BLaER1 treated with 17β-estradiol and CSF1 and Interleukin-3, amounts not matched to agents 10 nM and 100 nM (cell line): Measurements from ENCODE around the gene TRIB2.

Experiments
- H3K27ac ChIP-seq, 11 experiments: shearing (Covaris generic); formaldehyde crosslinking; 2 replicates each; pipeline ENCODE4 v1.8.1; 2022
- H3K27me3 ChIP-seq, 11 experiments: shearing (Covaris generic); formaldehyde crosslinking; 2 replicates each; pipeline ENCODE4 v1.8.1; 2022
- H3K36me3 ChIP-seq, 11 experiments: shearing (Covaris generic); formaldehyde crosslinking; 2 replicates each; pipeline ENCODE4 v1.8.1; 2022
- H3K4me1 ChIP-seq, 10 experiments: shearing (Covaris generic); formaldehyde crosslinking; 2 replicates each; pipeline ENCODE4 v1.8.1; 2022
- H3K4me2 ChIP-seq, 11 experiments: shearing (Covaris generic); formaldehyde crosslinking; 2 replicates each; pipeline ENCODE4 v1.8.1; 2022
- H3K4me3 ChIP-seq, 10 experiments: shearing (Covaris generic); formaldehyde crosslinking; 2 replicates each; pipeline ENCODE4 v1.8.1; 2022
- H3K9ac ChIP-seq, 11 experiments: shearing (Covaris generic); formaldehyde crosslinking; 2 replicates each; pipeline ENCODE4 v1.8.1; 2022
- H3K9me3 ChIP-seq, 11 experiments: shearing (Covaris generic); formaldehyde crosslinking; replicated peaks in 1 of 11; 2 replicates each; pipeline ENCODE4 v1.8.1; 2022
- H4K20me1 ChIP-seq, 11 experiments: shearing (Covaris generic); formaldehyde crosslinking; 2 replicates each; pipeline ENCODE4 v1.8.1; 2022
- Cebpa-rat ChIP-seq, 11 experiments: shearing (Covaris generic); IDR thresholded peaks; 2 replicates each; pipeline ENCODE4 v1.8.1; 2022

Gene TRIB2

GRCh38 chr2:12737297-12737696, 20.6 kb downstream of the TRIB2 start:
- Histone ChIP-seq H3K9ac (no peak overlapping the region), H3K4me1 (peaks cover 0 to 25% (median 13%) of the 10 kb centered on the region in 10 experiments; a peak in 17 of 20 replicates), H3K4me2 (0 out of 22 replicates have a peak overlapping the region, but pooled peaks of 1 of the 11 experiments have one; percentile 4), H3K36me3 (peaks cover 14 to 100% (median 98%) of the 10 kb centered on the region in 11 experiments; a peak in 21 of 22 replicates), H3K4me3 (no peak overlapping the region), H3K27me3 (no peaks in the 10 kb centered on the region), H4K20me1 (peaks cover 0 to 100% (median 99%) of the 10 kb centered on the region in 11 experiments; a peak in 20 of 22 replicates), H3K9me3 (no peaks in the 10 kb centered on the region), H3K27ac (peak overlapping the region in 1 of 11 experiments; percentile 2; a peak in 2 of 22 replicates)
- no peak for TF ChIP-seq Cebpa-rat (IDR thresholded peaks at IDR 0.05)

- no peak overlapping the region for H3K27ac ChIP-seq
Observed at GRCh38 chr2:12737738-12738485, 21.2 kb downstream of the TRIB2 start.

GRCh38 chr2:12739721-12740254, 23.1 kb downstream of the TRIB2 start:
- H3K9ac ChIP-seq, result no peak overlapping the region
- no peak overlapping the region for H3K4me3 ChIP-seq
- H3K9me3 ChIP-seq, result no peaks in the 10 kb centered on the region
- peaks cover 14 to 92% (median 87%) of the 10 kb centered on the region in 11 experiments; a peak in 21 of 22 replicates for H3K36me3 ChIP-seq
- H3K4me2 ChIP-seq, result no peak overlapping the region
- peaks cover 5 to 35% (median 18%) of the 10 kb centered on the region in 10 experiments; a peak in 14 of 20 replicates for H3K4me1 ChIP-seq
- H3K27ac ChIP-seq, result no peak overlapping the region
- TF ChIP-seq Cebpa-rat (IDR thresholded peaks at IDR 0.05), result no peak
- H4K20me1 ChIP-seq, result peaks cover 0 to 97% (median 86%) of the 10 kb centered on the region in 11 experiments; a peak in 17 of 22 replicates
- no peaks in the 10 kb centered on the region for H3K27me3 ChIP-seq

More at GRCh38 chr2:12737738-12738485, 21.2 kb downstream of the TRIB2 start:
- no peak for TF ChIP-seq Cebpa-rat (IDR thresholded peaks at IDR 0.05)
- Histone ChIP-seq H3K9me3 (no peaks in the 10 kb centered on the region), H3K4me1 (peaks cover 0 to 26% (median 13%) of the 10 kb centered on the region in 10 experiments; a peak in 12 of 20 replicates), H3K27me3 (no peaks in the 10 kb centered on the region), H3K9ac (no peak overlapping the region), H3K4me2 (no peak overlapping the region), H3K4me3 (no peak overlapping the region), H4K20me1 (peaks cover 0 to 100% (median 99%) of the 10 kb centered on the region in 11 experiments; a peak in 19 of 22 replicates), H3K36me3 (peaks cover 14 to 100% (median 99%) of the 10 kb centered on the region in 11 experiments; a peak in 21 of 22 replicates)

GRCh38 chr2:12741380-12741779, 24.6 kb downstream of the TRIB2 start:
- Histone ChIP-seq H3K4me1 (peaks cover 5 to 27% (median 11%) of the 10 kb centered on the region in 10 experiments; a peak in 13 of 20 replicates), H3K27me3 (no peaks in the 10 kb centered on the region), H3K9ac (no peak overlapping the region), H3K27ac (0 out of 22 replicates have a peak overlapping the region, but pooled peaks of 1 of the 11 experiments have one; percentile 18), H3K4me3 (no peak overlapping the region), H3K9me3 (no peaks in the 10 kb centered on the region), H4K20me1 (peaks cover 0 to 81% (median 70%) of the 10 kb centered on the region in 11 experiments; a peak in 17 of 22 replicates), H3K36me3 (peaks cover 14 to 76% (median 71%) of the 10 kb centered on the region in 11 experiments; a peak in 21 of 22 replicates), H3K4me2 (no peak overlapping the region)
- no peak for TF ChIP-seq Cebpa-rat (IDR thresholded peaks at IDR 0.05)

GRCh38 chr2:12742891-12743290, 26.2 kb downstream of the TRIB2 start:
- Histone ChIP-seq H3K36me3 (peaks cover 14 to 61% (median 56%) of the 10 kb centered on the region in 11 experiments; a peak in 21 of 22 replicates), H3K9ac (no peak overlapping the region), H4K20me1 (peaks cover 0 to 66% (median 55%) of the 10 kb centered on the region in 11 experiments; a peak in 17 of 22 replicates), H3K9me3 (no peaks in the 10 kb centered on the region), H3K27ac (no peak overlapping the region), H3K27me3 (no peaks in the 10 kb centered on the region), H3K4me3 (no peak overlapping the region), H3K4me2 (peak overlapping the region in 4 of 11 experiments; percentile 6 to 43 (median 32); a peak in 5 of 22 replicates), H3K4me1 (peaks cover 0 to 16% (median 11%) of the 10 kb centered on the region in 10 experiments; a peak in 12 of 20 replicates)
- no peak for TF ChIP-seq Cebpa-rat (IDR thresholded peaks at IDR 0.05)

GRCh38 chr2:12750166-12750905, 33.6 kb downstream of the TRIB2 start:
- Histone ChIP-seq H3K9me3 (no peaks in the 10 kb centered on the region), H3K36me3 (no peaks in the 10 kb centered on the region), H3K4me3 (no peak overlapping the region), H3K27ac (no peak overlapping the region), H4K20me1 (no peaks in the 10 kb centered on the region), H3K27me3 (no peaks in the 10 kb centered on the region), H3K4me2 (no peak overlapping the region), H3K4me1 (no peaks in the 10 kb centered on the region), H3K9ac (no peak overlapping the region)
- TF ChIP-seq Cebpa-rat (IDR thresholded peaks at IDR 0.05), result no peak

GRCh38 chr2:12754643-12755042, 37.9 kb downstream of the TRIB2 start:
- Histone ChIP-seq H4K20me1 (no peaks in the 10 kb centered on the region), H3K9ac (no peak overlapping the region), H3K4me2 (no peak overlapping the region), H3K9me3 (no peaks in the 10 kb centered on the region), H3K4me1 (no peaks in the 10 kb centered on the region), H3K36me3 (no peaks in the 10 kb centered on the region), H3K27ac (no peak overlapping the region), H3K4me3 (no peak overlapping the region), H3K27me3 (no peaks in the 10 kb centered on the region)
- TF ChIP-seq Cebpa-rat (IDR thresholded peaks at IDR 0.05), result no peak

GRCh38 chr2:12755384-12755783, 38.6 kb downstream of the TRIB2 start:
- H3K9ac ChIP-seq, result no peak overlapping the region
- no peaks in the 10 kb centered on the region for H3K9me3 ChIP-seq
- H3K27me3 ChIP-seq, result no peaks in the 10 kb centered on the region
- TF ChIP-seq Cebpa-rat (IDR thresholded peaks at IDR 0.05), result no peak
- H4K20me1 ChIP-seq, result no peaks in the 10 kb centered on the region
- no peaks in the 10 kb centered on the region for H3K4me1 ChIP-seq
- H3K4me2 ChIP-seq, result no peak overlapping the region
- H3K4me3 ChIP-seq, result no peak overlapping the region
- H3K27ac ChIP-seq, result no peak overlapping the region
- no peaks in the 10 kb centered on the region for H3K36me3 ChIP-seq

GRCh38 chr2:12759248-12759647, 42.5 kb downstream of the TRIB2 start:
- Histone ChIP-seq H3K4me1 (no peaks in the 10 kb centered on the region), H3K4me2 (no peak overlapping the region), H4K20me1 (no peaks in the 10 kb centered on the region), H3K9me3 (peaks cover 0 to 6% (median 1%) of the 10 kb centered on the region in 11 experiments; a peak in 8 of 22 replicates), H3K4me3 (no peak overlapping the region), H3K27me3 (no peaks in the 10 kb centered on the region), H3K36me3 (no peaks in the 10 kb centered on the region), H3K27ac (no peak overlapping the region), H3K9ac (no peak overlapping the region)
- no peak; a peak in 1 of 22 replicates for TF ChIP-seq Cebpa-rat (IDR thresholded peaks at IDR 0.05)
